GM23248 (cell line): ENCODE measurements around the gene C2orf42. TPM values are rescaled to one million over a fixed set of nuclear protein-coding genes. Genes with fewer than 3 reads are reported as not detected.
A peak's percentile ranks its signal among the peaks of the same experiment; 100 is the strongest.

Experiments
- DNase-seq: peaks from one replicate; pipeline ENCODE4 v3.0.0-alpha.2; 2015
- H2AFZ ChIP-seq: fragments of 200-600 bp; sonication (generic); 2 replicates; pipeline ENCODE4 v1.6.1; 2016; ENCODE audit warnings: antibody characterized with exemption
- H3F3A ChIP-seq: fragments of 200-600 bp; sonication (generic); 2 replicates; pipeline ENCODE4 v1.6.1; 2016; ENCODE audit warnings: mild to moderate bottlenecking, antibody characterized with exemption, mixed run types; ENCODE audit not compliant: insufficient read depth
- H3K27ac ChIP-seq: fragments of 200-600 bp; sonication (generic); 2 replicates; pipeline ENCODE4 v1.5.1; 2016; ENCODE audit warnings: mild to moderate bottlenecking
- H3K27me3 ChIP-seq: fragments of 200-600 bp; sonication (generic); replicated peaks from 2 replicates; pipeline ENCODE4 v1.6.1; 2016; ENCODE audit warnings: mild to moderate bottlenecking; ENCODE audit not compliant: insufficient read depth
- H3K36me3 ChIP-seq: fragments of 200-600 bp; sonication (generic); 2 replicates; pipeline ENCODE4 v1.6.1; 2016; ENCODE audit warnings: low read depth, mild to moderate bottlenecking
- H3K4me1 ChIP-seq: fragments of 200-600 bp; sonication (generic); 2 replicates; pipeline ENCODE4 v1.6.1; 2016; ENCODE audit warnings: mild to moderate bottlenecking; ENCODE audit not compliant: insufficient read depth
- H3K4me2 ChIP-seq: fragments of 200-600 bp; sonication (generic); one replicate; pipeline ENCODE4 v1.6.1; 2016; ENCODE audit warnings: mild to moderate bottlenecking; ENCODE audit not compliant: unreplicated experiment
- H3K4me3 ChIP-seq: fragments of 200-600 bp; sonication (generic); 2 replicates; pipeline ENCODE4 v1.5.1; 2016; ENCODE audit warnings: mild to moderate bottlenecking
- H3K79me2 ChIP-seq: fragments of 200-600 bp; sonication (generic); 2 replicates; pipeline ENCODE4 v1.6.1; 2016; ENCODE audit warnings: mild to moderate bottlenecking; ENCODE audit not compliant: insufficient read depth
- H3K9ac ChIP-seq: fragments of 200-600 bp; sonication (generic); 2 replicates; pipeline ENCODE4 v1.6.1; 2016; ENCODE audit warnings: mild to moderate bottlenecking
- H3K9me2 ChIP-seq: fragments of 200-600 bp; sonication (generic); 2 replicates; pipeline ENCODE4 v1.6.1; 2016; ENCODE audit warnings: mixed run types, mild to moderate bottlenecking, moderate library complexity; ENCODE audit not compliant: insufficient read depth
- H3K9me3 ChIP-seq: fragments of 200-600 bp; sonication (generic); one replicate; pipeline ENCODE4 v1.6.1; 2017; ENCODE audit warnings: low read depth
- H4K20me1 ChIP-seq: fragments of 200-600 bp; sonication (generic); 2 replicates; pipeline ENCODE4 v1.6.0; 2016; ENCODE audit not compliant: insufficient read depth
- EZH2 ChIP-seq: fragments of 200-600 bp; sonication (generic); IDR thresholded peaks from 2 replicates; pipeline ENCODE4 v1.6.1; 2018; ENCODE audit warnings: antibody characterized with exemption, mild to moderate bottlenecking; ENCODE audit not compliant: insufficient read depth, poor library complexity, severe bottlenecking
- EZH2phosphoT487 ChIP-seq: fragments of 200-600 bp; sonication (generic); IDR thresholded peaks from 2 replicates; pipeline ENCODE4 v1.6.1; 2018; ENCODE audit warnings: antibody characterized with exemption, moderate library complexity, mild to moderate bottlenecking, low read depth; ENCODE audit not compliant: insufficient read depth
- WGBS, 2 experiments: methylation state at CpG; one replicate each; pipeline ENCODE4 v1.1.6; 2015 to 2017; ENCODE audit warnings: low lambda C conversion rate in 2 of 2, low coverage in 1 of 2; ENCODE audit errors: missing lambda C conversion rate in 2 of 2; 5-methylcytosine and 5-hydroxymethylcytosine counted together
- in situ Hi-C: fragments of 300-500 bp; cut with MboI; formaldehyde crosslinking; loops from 2 replicates; pipeline ENCODE4 v1.15.0; 2020
- polyA plus RNA-seq: library from polyadenylated mRNA; unstranded; fragments of >200 nt; fragmentation: Nextera tagmentation; extraction: Ambion mirVana; gene quantifications from 2 replicates; pipeline ENCODE4 v1.2.1, GENCODE V29; 2016
- total RNA-seq: library from RNA; depleted of rRNA; stranded (reverse); fragments of >200 nt; shearing (Covaris generic); gene quantifications from 2 replicates; pipeline ENCODE4 v1.2.3, GENCODE V29; 2014

Gene C2orf42
- total and polyA plus RNA-seq, 2 experiments from 2014 or later: 15.7 to 23.2 TPM

- TF ChIP-seq EZH2phosphoT487: peak; percentile 77; the same call in 1 of the 2 replicates
- no peak for TF ChIP-seq EZH2
- H3K27me3 ChIP-seq: no peaks in the 10 kb centered on the region
- DNase-seq: peak; percentile 93
- in situ Hi-C loops: no loop called here
- 0 out of 2 replicates have a peak overlapping the region, but pooled peaks have one; percentile 17 for H3K4me3 ChIP-seq
- H3K9ac ChIP-seq: peak overlapping the region; percentile 28; the same call in 1 of the 2 replicates
- H4K20me1 ChIP-seq: no peaks in the 10 kb centered on the region
- H3K36me3 ChIP-seq: peaks cover 44% of the 10 kb centered on the region
- H2AFZ ChIP-seq: no peak overlapping the region
- peak overlapping the region; percentile 59 for H3K27ac ChIP-seq
- WGBS, 2 experiments: 42 to 44% methylated on average over 3 of the region's 3 CpGs
- H3K9me2 ChIP-seq: no peaks in the 10 kb centered on the region
- H3F3A ChIP-seq: peaks cover 46% of the 10 kb centered on the region
- peaks cover 24% of the 10 kb centered on the region for H3K4me1 ChIP-seq
- no peaks in the 10 kb centered on the region for H3K79me2 ChIP-seq
- peak overlapping the region; percentile 58 for H3K4me2 ChIP-seq
- H3K9me3 ChIP-seq: no peaks in the 10 kb centered on the region
These were observed 24.2 kb upstream of the C2orf42 start for GRCh38 chr2:70214953-70215549.

- H3K4me3 ChIP-seq: 0 out of 2 replicates have a peak overlapping the region, but pooled peaks have one; percentile 17
- H3F3A ChIP-seq: peaks cover 46% of the 10 kb centered on the region
- peak overlapping the region; percentile 59 for H3K27ac ChIP-seq
- peaks cover 40% of the 10 kb centered on the region for H3K36me3 ChIP-seq
- TF ChIP-seq EZH2phosphoT487 (no peak), EZH2 (no peak)
- in situ Hi-C loops: no loop called here
- no peaks in the 10 kb centered on the region for H3K27me3 ChIP-seq
- no peaks in the 10 kb centered on the region for H3K9me2 ChIP-seq
- H3K4me1 ChIP-seq: peaks cover 24% of the 10 kb centered on the region
- peak overlapping the region; percentile 58 for H3K4me2 ChIP-seq
- H4K20me1 ChIP-seq: no peaks in the 10 kb centered on the region
- no peak overlapping the region for H2AFZ ChIP-seq
- no peaks in the 10 kb centered on the region for H3K79me2 ChIP-seq
- WGBS, 2 experiments: 92 to 100% methylated on average over 1 of the region's 1 CpG
- DNase-seq: no peak
- peak overlapping the region; percentile 28; the same call in 1 of the 2 replicates for H3K9ac ChIP-seq
- H3K9me3 ChIP-seq: no peaks in the 10 kb centered on the region
These were observed 23.5 kb upstream of the C2orf42 start for GRCh38 chr2:70214365-70214764.

- 77 to 84% methylated on average over 3 of the region's 3 CpGs for WGBS, 2 experiments
- DNase-seq: no peak
- peaks cover 22% of the 10 kb centered on the region; the same call in 1 of the 2 replicates for H3K36me3 ChIP-seq
These were observed 21.6 kb upstream of the C2orf42 start for GRCh38 chr2:70212298-70212932.

GRCh38 chr2:70211595-70211994 is 20.8 kb upstream of the C2orf42 start:
- in situ Hi-C loops: no loop called here
- Histone ChIP-seq H3K9me3 (no peaks in the 10 kb centered on the region), H4K20me1 (no peaks in the 10 kb centered on the region), H3K9me2 (no peaks in the 10 kb centered on the region), H3K27me3 (no peaks in the 10 kb centered on the region), H3K36me3 (peaks cover 22% of the 10 kb centered on the region; the same call in 1 of the 2 replicates), H3F3A (peaks cover 27% of the 10 kb centered on the region), H3K4me3 (no peak overlapping the region), H3K4me2 (no peak overlapping the region), H3K4me1 (peaks cover 24% of the 10 kb centered on the region), H3K9ac (no peak overlapping the region), H3K27ac (no peak overlapping the region), H3K79me2 (no peaks in the 10 kb centered on the region), H2AFZ (no peak overlapping the region)
- no peak for DNase-seq
- WGBS, 2 experiments: 98 to 99% methylated on average over 2 of the region's 2 CpGs
- TF ChIP-seq EZH2 (no peak), EZH2phosphoT487 (no peak)

More at GRCh38 chr2:70212298-70212932, 21.6 kb upstream of the C2orf42 start:
- Histone ChIP-seq H3K4me2 (no peak overlapping the region), H3K4me1 (peaks cover 24% of the 10 kb centered on the region), H3F3A (peaks cover 30% of the 10 kb centered on the region), H3K27ac (no peak overlapping the region), H3K79me2 (no peaks in the 10 kb centered on the region), H3K9me2 (no peaks in the 10 kb centered on the region), H2AFZ (no peak overlapping the region), H3K27me3 (no peaks in the 10 kb centered on the region), H3K9ac (no peak overlapping the region), H3K9me3 (no peaks in the 10 kb centered on the region), H3K4me3 (no peak overlapping the region), H4K20me1 (no peaks in the 10 kb centered on the region)
- TF ChIP-seq EZH2phosphoT487 (no peak), EZH2 (no peak)
- in situ Hi-C loops: no loop called here
